CD14-positive monocyte (primary cell): ENCODE measurements around the gene ADSL. TPM values are rescaled to one million over a fixed set of nuclear protein-coding genes. Genes with fewer than 3 reads are reported as not detected.

Experiments
- DNase-seq, 3 donors: peaks; one replicate each; pipeline ENCODE4 v3.0.0-alpha.2; 2011 to 2022
- H2AFZ ChIP-seq: 2 replicates; pipeline ENCODE4 v1.6.0; 2012; ENCODE audit warnings: mild to moderate bottlenecking, low read depth, low read length, inconsistent platforms; ENCODE audit not compliant: insufficient read depth, poor library complexity, severe bottlenecking
- H3K27ac ChIP-seq, 2 donors: 1 replicate in 1 of 2; 2 replicates in 1 of 2; pipeline ENCODE4 v1.5.1; 2012 to 2013; ENCODE audit warnings: low read length in 2 of 2, control low read depth in 1 of 2, inconsistent platforms in 1 of 2, low read depth in 1 of 2, mild to moderate bottlenecking in 1 of 2
- H3K27me3 ChIP-seq, 2 donors: one replicate each; pipeline versions ENCODE4 v1.6.0 to v1.6.1; 2011 to 2013; ENCODE audit warnings: low read length in 2 of 2; ENCODE audit not compliant: control insufficient read depth in 2 of 2, insufficient read depth in 2 of 2
- H3K36me3 ChIP-seq, 2 donors: replicated peaks in 1 of 2; 1 replicate in 1 of 2; 2 replicates in 1 of 2; pipeline versions ENCODE4 v1.5.1 to v1.6.1; 2012 to 2013; ENCODE audit warnings: low read length in 2 of 2, control low read depth in 1 of 2, inconsistent platforms in 1 of 2, mild to moderate bottlenecking in 1 of 2; ENCODE audit not compliant: insufficient read depth in 2 of 2, control insufficient read depth in 1 of 2
- H3K4me1 ChIP-seq, 2 donors: 1 replicate in 1 of 2; 2 replicates in 1 of 2; pipeline versions ENCODE4 v1.5.1 to v1.6.1; 2012 to 2013; ENCODE audit warnings: low read length in 2 of 2, control low read depth in 1 of 2, inconsistent platforms in 1 of 2, mild to moderate bottlenecking in 1 of 2, moderate library complexity in 1 of 2; ENCODE audit not compliant: insufficient read depth in 2 of 2, control insufficient read depth in 1 of 2
- H3K4me2 ChIP-seq: replicated peaks from 2 replicates; pipeline ENCODE3; 2012; ENCODE audit warnings: low read length, moderate library complexity, mild to moderate bottlenecking; ENCODE audit not compliant: poor library complexity, severe bottlenecking; ENCODE audit errors: extremely low read depth
- H3K4me3 ChIP-seq, 3 experiments: fragments of 200-600 bp in 1 of 3; sonication (generic) in 1 of 3; replicated peaks in 1 of 3; 1 replicate in 2 of 3; 2 replicates in 1 of 3; pipeline ENCODE4 v1.5.1; 2011 to 2013; ENCODE audit warnings: low read length in 3 of 3, mild to moderate bottlenecking in 3 of 3, control low read depth in 2 of 3, low read depth in 2 of 3, inconsistent platforms in 1 of 3, moderate library complexity in 1 of 3
- H3K79me2 ChIP-seq: 2 replicates; pipeline ENCODE4 v1.6.0; 2012; ENCODE audit warnings: mild to moderate bottlenecking, control low read depth, inconsistent platforms, low read length, moderate library complexity; ENCODE audit not compliant: insufficient read depth
- H3K9ac ChIP-seq: 2 replicates; pipeline ENCODE4 v1.6.0; 2017; ENCODE audit warnings: low read length, mild to moderate bottlenecking; ENCODE audit not compliant: insufficient read depth, poor library complexity, severe bottlenecking
- H3K9me3 ChIP-seq, 2 donors: replicated peaks in 1 of 2; 1 replicate in 1 of 2; 2 replicates in 1 of 2; pipeline versions ENCODE4 v1.5.1 to v1.6.1; 2012 to 2013; ENCODE audit warnings: low read length in 2 of 2, control low read depth in 1 of 2; ENCODE audit not compliant: control insufficient read depth in 1 of 2, insufficient read depth in 1 of 2
- H4K20me1 ChIP-seq: 2 replicates; pipeline ENCODE4 v1.6.0; 2012; ENCODE audit warnings: mild to moderate bottlenecking, low read length, control low read depth, moderate library complexity; ENCODE audit not compliant: insufficient read depth
- H3K27ac Mint-ChIP-seq, 7 donors: one replicate each; pipeline ENCODE4 v1.8.0; 2020; ENCODE audit warnings: mild to moderate bottlenecking in 7 of 7, mixed read lengths in 7 of 7, moderate library complexity in 6 of 7, inconsistent platforms in 2 of 7
- H3K27me3 Mint-ChIP-seq, 3 donors: one replicate each; pipeline ENCODE4 v1.8.0; 2021 to 2022; ENCODE audit warnings: low read depth in 3 of 3, mild to moderate bottlenecking in 3 of 3, mixed read lengths in 3 of 3, moderate library complexity in 3 of 3, inconsistent platforms in 1 of 3
- H3K36me3 Mint-ChIP-seq, 2 donors: one replicate each; pipeline ENCODE4 v1.8.0; 2020; ENCODE audit warnings: mixed read lengths in 2 of 2, inconsistent platforms in 1 of 2, mild to moderate bottlenecking in 1 of 2
- H3K4me1 Mint-ChIP-seq: one replicate; pipeline ENCODE4 v1.8.0; 2020; ENCODE audit warnings: mild to moderate bottlenecking, mixed read lengths
- H3K4me3 Mint-ChIP-seq, 2 donors: one replicate each; pipeline ENCODE4 v1.8.0; 2020; ENCODE audit warnings: mild to moderate bottlenecking in 2 of 2, mixed read lengths in 2 of 2, moderate library complexity in 1 of 2
- H3K9me3 Mint-ChIP-seq, 7 donors: one replicate each; pipeline ENCODE4 v1.8.0; 2020 to 2022; ENCODE audit warnings: mixed read lengths in 7 of 7, mild to moderate bottlenecking in 6 of 7, moderate library complexity in 6 of 7, inconsistent platforms in 2 of 7
- WGBS: methylation state at CpG from one replicate; pipeline ENCODE4 v1.1.5; 2013; ENCODE audit warnings: missing lambda C conversion rate; ENCODE audit not compliant: insufficient coverage; 5-methylcytosine and 5-hydroxymethylcytosine counted together
- intact Hi-C, 2 donors: fragments of 100-400 bp; cut with micrococcal nuclease; formaldehyde crosslinking; loops; one replicate each; pipeline versions ENCODE4 v1.15.0 to v1.15.1; 2023
- polyA plus RNA-seq, 3 donors: library from polyadenylated mRNA; depleted of rRNA in 1 of 3; unstranded in 2 of 3; stranded (reverse) in 1 of 3; fragments of 300-500 nt in 2 of 3; fragments of >200 nt in 1 of 3; fragmentation: Illumina TruSeq in 2 of 3; gene quantifications; 1 replicate in 2 of 3; 2 replicates in 1 of 3; pipeline ENCODE4 v1.2.3, GENCODE V29; 2012 to 2021
- TF ChIP-seq, protein P1 (sequence below): fragments of 200-600 bp; IDR thresholded peaks from one replicate; pipeline ENCODE4 v1.8.0; 2022; ENCODE audit warnings: antibody characterized with exemption, mild to moderate bottlenecking

Gene ADSL
- polyA plus RNA-seq, 3 donors = 56.7 to 82.3 (median 65.1) TPM

DNA sequence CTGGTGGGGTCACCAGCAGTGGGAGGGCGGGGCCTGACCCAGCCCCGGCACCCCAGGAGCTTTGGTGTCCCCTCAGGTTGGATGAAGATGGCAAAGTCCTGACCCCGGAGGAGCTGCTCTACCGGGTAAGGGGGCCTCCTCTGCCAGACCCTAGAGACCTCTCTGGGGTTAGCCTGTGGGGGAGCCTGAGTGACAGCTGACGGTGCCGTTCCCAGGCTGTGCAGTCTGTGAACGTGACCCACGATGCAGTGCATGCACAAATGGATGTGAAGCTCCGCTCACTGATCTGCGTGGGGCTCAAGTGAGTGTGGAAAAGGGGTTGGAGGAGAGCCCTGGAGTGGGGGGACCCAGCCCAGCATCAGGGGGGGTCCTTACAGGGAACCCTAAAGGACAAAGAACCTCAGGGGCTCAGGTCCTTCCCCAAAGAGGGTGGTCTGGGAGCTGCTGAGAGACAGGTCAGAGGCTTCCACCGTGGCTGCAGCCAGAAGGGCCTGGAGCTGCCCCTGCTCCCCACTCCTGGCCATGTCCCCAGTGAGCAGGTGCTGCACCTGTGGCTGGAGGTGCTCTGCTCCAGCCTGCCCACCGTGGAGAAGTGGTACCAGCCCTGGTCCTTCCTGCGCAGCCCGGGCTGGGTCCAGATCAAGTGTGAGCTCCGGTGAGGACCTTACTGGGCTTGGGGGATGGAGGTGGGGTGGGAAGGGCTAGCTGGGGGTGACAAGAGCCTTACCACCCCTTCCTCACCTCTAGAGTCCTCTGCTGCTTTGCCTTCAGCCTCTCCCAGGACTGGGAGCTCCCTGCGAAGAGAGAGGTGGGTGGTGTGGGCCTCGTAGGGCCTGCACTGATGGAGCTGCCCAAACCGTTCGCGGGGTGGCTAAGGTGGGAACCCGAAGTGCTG, 62.7 kb downstream of the ADSL start:
- DNase-seq = no peak
- no peaks in the 10 kb centered on the region for H3K27me3 Mint-ChIP-seq
- no peaks in the 10 kb centered on the region for H3K9me3 ChIP-seq
- peaks cover 0 to 2% (median 0%) of the 10 kb centered on the region in 7 donors for H3K9me3 Mint-ChIP-seq
- TF ChIP-seq, protein P1, sequence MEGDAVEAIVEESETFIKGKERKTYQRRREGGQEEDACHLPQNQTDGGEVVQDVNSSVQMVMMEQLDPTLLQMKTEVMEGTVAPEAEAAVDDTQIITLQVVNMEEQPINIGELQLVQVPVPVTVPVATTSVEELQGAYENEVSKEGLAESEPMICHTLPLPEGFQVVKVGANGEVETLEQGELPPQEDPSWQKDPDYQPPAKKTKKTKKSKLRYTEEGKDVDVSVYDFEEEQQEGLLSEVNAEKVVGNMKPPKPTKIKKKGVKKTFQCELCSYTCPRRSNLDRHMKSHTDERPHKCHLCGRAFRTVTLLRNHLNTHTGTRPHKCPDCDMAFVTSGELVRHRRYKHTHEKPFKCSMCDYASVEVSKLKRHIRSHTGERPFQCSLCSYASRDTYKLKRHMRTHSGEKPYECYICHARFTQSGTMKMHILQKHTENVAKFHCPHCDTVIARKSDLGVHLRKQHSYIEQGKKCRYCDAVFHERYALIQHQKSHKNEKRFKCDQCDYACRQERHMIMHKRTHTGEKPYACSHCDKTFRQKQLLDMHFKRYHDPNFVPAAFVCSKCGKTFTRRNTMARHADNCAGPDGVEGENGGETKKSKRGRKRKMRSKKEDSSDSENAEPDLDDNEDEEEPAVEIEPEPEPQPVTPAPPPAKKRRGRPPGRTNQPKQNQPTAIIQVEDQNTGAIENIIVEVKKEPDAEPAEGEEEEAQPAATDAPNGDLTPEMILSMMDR = no peak
- H3K27ac Mint-ChIP-seq = peak overlapping the region in 4 of 7 donors; percentile 32 to 68 (median 36)
- no peak overlapping the region for H3K4me3 ChIP-seq
- peaks cover 100% of the 10 kb centered on the region for H4K20me1 ChIP-seq
- H3K27ac ChIP-seq = peak overlapping the region in 1 of 2 donors; percentile 77
- peaks cover 22% of the 10 kb centered on the region for H3K4me1 Mint-ChIP-seq
- H3K4me3 Mint-ChIP-seq = no peak overlapping the region
- H3K79me2 ChIP-seq = peaks cover 38% of the 10 kb centered on the region
- H3K4me1 ChIP-seq = peaks cover 23 to 28% of the 10 kb centered on the region in 2 donors
- intact Hi-C loops = no loop called here
- no peak overlapping the region for H2AFZ ChIP-seq
- H3K4me2 ChIP-seq = no peak overlapping the region
- 92% methylated on average over 16 of the region's 21 CpGs for whole genome bisulfite sequencing
- H3K9ac ChIP-seq = no peak overlapping the region
- peaks cover 62 to 84% of the 10 kb centered on the region in 2 donors for H3K36me3 Mint-ChIP-seq
- peaks cover 78 to 88% of the 10 kb centered on the region in 2 donors for H3K36me3 ChIP-seq
- H3K27me3 ChIP-seq = no peaks in the 10 kb centered on the region

DNA sequence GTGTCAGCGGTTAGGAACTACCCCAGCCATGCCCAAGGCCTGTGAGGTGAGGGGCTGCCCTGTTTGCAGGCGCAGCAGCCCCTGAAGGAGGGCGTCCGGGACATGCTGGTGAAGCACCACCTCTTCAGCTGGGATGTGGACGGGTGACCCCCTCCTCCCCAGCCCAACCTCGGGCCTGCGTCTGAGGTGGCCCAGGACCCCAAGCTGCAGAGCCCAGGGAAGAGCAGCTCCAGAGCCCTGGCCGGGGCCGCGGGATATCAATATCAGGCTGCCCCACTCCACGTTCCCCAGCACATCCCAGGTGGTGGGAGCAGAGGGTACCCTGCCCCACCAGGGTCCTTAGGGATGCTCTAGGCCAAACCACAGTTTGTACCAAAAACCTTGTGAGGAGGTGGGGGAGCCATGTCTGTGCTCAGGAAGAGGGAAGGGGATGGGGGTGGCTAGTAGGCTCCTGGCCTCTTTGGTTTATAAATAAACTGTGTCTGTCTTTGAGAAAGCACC, 63.4 kb downstream of the ADSL start:
- 96% methylated on average over 6 of the region's 11 CpGs for WGBS
- TF ChIP-seq, protein P1 = no peak
- no peaks in the 10 kb centered on the region for H3K9me3 ChIP-seq

More for the DNA sequence above, 63.4 kb downstream of the ADSL start:
- Histone ChIP-seq H3K4me3 (no peak overlapping the region), H4K20me1 (peaks cover 100% of the 10 kb centered on the region), H3K27ac (peak overlapping the region in 1 of 2 donors; percentile 77), H3K36me3 (peaks cover 82 to 88% of the 10 kb centered on the region in 2 donors), H3K79me2 (peaks cover 45% of the 10 kb centered on the region), H3K4me1 (peaks cover 26 to 32% of the 10 kb centered on the region in 2 donors), H2AFZ (no peak overlapping the region), H3K27me3 (no peaks in the 10 kb centered on the region), H3K4me2 (no peak overlapping the region), H3K9ac (no peak overlapping the region)
- intact Hi-C loops = no loop called here
- Mint-ChIP-seq H3K27ac (no peak overlapping the region), H3K36me3 (peaks cover 61 to 84% of the 10 kb centered on the region in 2 donors), H3K4me1 (peaks cover 26% of the 10 kb centered on the region), H3K4me3 (no peak overlapping the region), H3K9me3 (peaks cover 0 to 2% (median 0%) of the 10 kb centered on the region in 7 donors), H3K27me3 (no peaks in the 10 kb centered on the region)
- no peak for DNase-seq
